Hematopoietic multipotent progenitor cell treated with erythropoietin and hydrocortisone succinate and interleukin-3 and kit ligand, for 17 days (in vitro differentiated cells): Measurements from ENCODE around the gene GRID1.
A peak's percentile ranks its signal among the peaks of the same experiment; 100 is the strongest.

ENCODE experiments used
- DNase-seq: peaks from one replicate; pipeline ENCODE4 v3.0.0-alpha.2; 2015; ENCODE audit warnings: low spot score

The GRID1 gene

GRCh38 chr10:85650791-85651496 lies 715.7 kb downstream of the GRID1 start:
- no peak for DNase-seq

GRCh38 chr10:85649461-85649860 lies 717.1 kb downstream of the GRID1 start:
- DNase-seq = no peak

- DNase-seq = no peak
Observed at GRCh38 chr10:85648279-85648754, 718.3 kb downstream of the GRID1 start.

- DNase-seq = no peak
Observed at GRCh38 chr10:85647741-85648140, 718.9 kb downstream of the GRID1 start.

GRCh38 chr10:85645926-85646711 lies 720.5 kb downstream of the GRID1 start:
- DNase-seq = no peak

- DNase-seq = no peak
Observed at GRCh38 chr10:85645053-85645452, 721.5 kb downstream of the GRID1 start.

GRCh38 chr10:85643845-85644525 lies 722.6 kb downstream of the GRID1 start:
- DNase-seq = no peak

GRCh38 chr10:85643171-85643844 lies 723.3 kb downstream of the GRID1 start:
- no peak for DNase-seq

- no peak for DNase-seq
Observed at GRCh38 chr10:85642421-85643170, 724.0 kb downstream of the GRID1 start.

- DNase-seq = no peak
Observed at GRCh38 chr10:85642082-85642420, 724.5 kb downstream of the GRID1 start.

GRCh38 chr10:85641479-85642009 lies 725.1 kb downstream of the GRID1 start:
- DNase-seq = no peak

GRCh38 chr10:85638797-85639196 lies 727.8 kb downstream of the GRID1 start:
- no peak for DNase-seq

GRCh38 chr10:85635650-85636049 lies 730.9 kb downstream of the GRID1 start:
- no peak for DNase-seq

- DNase-seq = no peak
Observed at GRCh38 chr10:85624511-85624910, 742.1 kb downstream of the GRID1 start.

- no peak for DNase-seq
Observed at GRCh38 chr10:85623758-85624157, 742.8 kb downstream of the GRID1 start.

GRCh38 chr10:85623342-85623741 lies 743.3 kb downstream of the GRID1 start:
- DNase-seq = no peak

- DNase-seq = no peak
Observed at GRCh38 chr10:85622425-85622824, 744.2 kb downstream of the GRID1 start.

GRCh38 chr10:85621562-85621961 lies 745.0 kb downstream of the GRID1 start:
- DNase-seq = no peak

- no peak for DNase-seq
Observed at GRCh38 chr10:85620807-85621206, 745.8 kb downstream of the GRID1 start.

- no peak for DNase-seq
Observed at GRCh38 chr10:85619832-85620231, 746.8 kb downstream of the GRID1 start.

- DNase-seq = peak; percentile 5
Observed at GRCh38 chr10:85618841-85619240, 747.8 kb downstream of the GRID1 start.
